ENCODE data around the gene SUSD2.

SUSD2 gene

GRCh38 chr22:24170632-24171031 lies 10.7 kb upstream of the SUSD2 start:
- ATAC-seq (ENCODE audit: insufficient read depth, low read depth) (no peak), DNase-seq (no peak)
- peaks cover 23% of the 10 kb centered on the region for H4K20me1 ChIP-seq (ENCODE audit: insufficient read depth, low read length)
- no peak for TF ChIP-seq EZH2 (IDR thresholded peaks at IDR 0.05; ENCODE audit: borderline replicate concordance, low read depth, low read length, severe bottlenecking)
- TF ChIP-seq CTCF (IDR thresholded peaks at IDR 0.05; ENCODE audit: borderline replicate concordance, extremely low read depth, low read length, poor library complexity, severe bottlenecking) = no peak
- H3K9ac ChIP-seq (ENCODE audit: low read depth, low read length) = no peak overlapping the region
- peaks cover 79% of the 10 kb centered on the region for H3K36me3 ChIP-seq (ENCODE audit: insufficient read depth, low read length)
- H3K79me2 ChIP-seq (ENCODE audit: insufficient read depth, low read length) = no peaks in the 10 kb centered on the region
- H2AFZ ChIP-seq (ENCODE audit: low read depth, low read length) = no peak overlapping the region
- H3K4me3 ChIP-seq (ENCODE audit: low read depth in 1 of 2, low read length in 2 of 2) = no peak overlapping the region
- H3K27ac ChIP-seq (ENCODE audit: low read length) = no peak overlapping the region
- no peak overlapping the region for H3K4me2 ChIP-seq (ENCODE audit: insufficient read depth, low read length)
- H3K9me3 ChIP-seq (ENCODE audit: insufficient read depth, low read length, severe bottlenecking) = no peaks in the 10 kb centered on the region
- H3K4me1 ChIP-seq (ENCODE audit: insufficient read depth, low read length) = no peaks in the 10 kb centered on the region
- no peaks in the 10 kb centered on the region for H3K27me3 ChIP-seq (ENCODE audit: insufficient read depth, low read length, poor library complexity)

- Histone ChIP-seq H4K20me1 (ENCODE audit: insufficient read depth, low read length) (peaks cover 16% of the 10 kb centered on the region), H3K27me3 (ENCODE audit: insufficient read depth, low read length, poor library complexity) (no peaks in the 10 kb centered on the region), H3K9ac (ENCODE audit: low read depth, low read length) (no peak overlapping the region), H3K4me3 (ENCODE audit: low read depth in 1 of 2, low read length in 2 of 2) (no peak overlapping the region), H3K9me3 (ENCODE audit: insufficient read depth, low read length, severe bottlenecking) (no peaks in the 10 kb centered on the region), H3K36me3 (ENCODE audit: insufficient read depth, low read length) (peaks cover 78% of the 10 kb centered on the region), H3K79me2 (ENCODE audit: insufficient read depth, low read length) (no peaks in the 10 kb centered on the region), H2AFZ (ENCODE audit: low read depth, low read length) (no peak overlapping the region), H3K4me2 (ENCODE audit: insufficient read depth, low read length) (no peak overlapping the region), H3K4me1 (ENCODE audit: insufficient read depth, low read length) (no peaks in the 10 kb centered on the region), H3K27ac (ENCODE audit: low read length) (no peak overlapping the region)
- no peak for ATAC-seq (ENCODE audit: insufficient read depth, low read depth)
- no peak for DNase-seq
- TF ChIP-seq CTCF (IDR thresholded peaks at IDR 0.05; ENCODE audit: borderline replicate concordance, extremely low read depth, low read length, poor library complexity, severe bottlenecking) = no peak
- TF ChIP-seq EZH2 (IDR thresholded peaks at IDR 0.05; ENCODE audit: borderline replicate concordance, low read depth, low read length, severe bottlenecking) = no peak
Observed at GRCh38 chr22:24171822-24172221, 9.5 kb upstream of the SUSD2 start.

GRCh38 chr22:24175160-24175808 lies 6.0 kb upstream of the SUSD2 start:
- no peak for TF ChIP-seq EZH2 (IDR thresholded peaks at IDR 0.05; ENCODE audit: borderline replicate concordance, low read depth, low read length, severe bottlenecking)
- peak; percentile 81 for TF ChIP-seq CTCF (IDR thresholded peaks at IDR 0.05; ENCODE audit: borderline replicate concordance, extremely low read depth, low read length, poor library complexity, severe bottlenecking)
- ATAC-seq (ENCODE audit: insufficient read depth, low read depth) (peak; percentile 58), DNase-seq (peak; percentile 50)
- Histone ChIP-seq H3K4me3 (ENCODE audit: low read depth in 1 of 2, low read length in 2 of 2) (no peak overlapping the region), H2AFZ (ENCODE audit: low read depth, low read length) (no peak overlapping the region), H3K9me3 (ENCODE audit: insufficient read depth, low read length, severe bottlenecking) (no peaks in the 10 kb centered on the region), H3K36me3 (ENCODE audit: insufficient read depth, low read length) (peaks cover 72% of the 10 kb centered on the region), H3K9ac (ENCODE audit: low read depth, low read length) (no peak overlapping the region), H4K20me1 (ENCODE audit: insufficient read depth, low read length) (peaks cover 10% of the 10 kb centered on the region), H3K4me1 (ENCODE audit: insufficient read depth, low read length) (no peaks in the 10 kb centered on the region), H3K4me2 (ENCODE audit: insufficient read depth, low read length) (no peak overlapping the region), H3K27ac (ENCODE audit: low read length) (no peak overlapping the region), H3K79me2 (ENCODE audit: insufficient read depth, low read length) (no peaks in the 10 kb centered on the region), H3K27me3 (ENCODE audit: insufficient read depth, low read length, poor library complexity) (no peaks in the 10 kb centered on the region)

Data from DND-41 (cell line).